HepG2 (cell line): ENCODE results near the gene WIF1. TPM values are rescaled to one million over a fixed set of nuclear protein-coding genes. Genes with fewer than 3 reads are reported as not detected.
A peak's percentile ranks its signal among the peaks of the same experiment; 100 is the strongest.

Experiments used
- CBX1 ChIP-seq: IDR thresholded peaks from one replicate; pipeline ENCODE4 v1.6.1; 2016; ENCODE audit warnings: antibody characterized with exemption, low read depth
- CEBPB ChIP-seq: IDR thresholded peaks from 2 replicates; pipeline ENCODE4 v1.6.1; 2011; ENCODE audit warnings: low read depth, low read length, improper control_type of control experiment, borderline replicate concordance
- HES4 ChIP-seq: sonication (generic); formaldehyde crosslinking; IDR thresholded peaks from 2 replicates; pipeline ENCODE4 v1.9.0; 2021; ENCODE audit warnings: mild to moderate bottlenecking, missing genetic modification reagents, borderline replicate concordance
- HNRNPH1 ChIP-seq: fragments of 200-400 bp; formaldehyde crosslinking; optimal IDR thresholded peaks from 2 replicates; pipeline ENCODE3; 2017; ENCODE audit warnings: mild to moderate bottlenecking, low read depth, low read length
- PHF21A ChIP-seq: sonication (generic); formaldehyde crosslinking; IDR thresholded peaks from 2 replicates; pipeline ENCODE4 v1.5.0; 2020; ENCODE audit warnings: mild to moderate bottlenecking, missing genetic modification reagents
- PLSCR1 ChIP-seq: sonication (generic); formaldehyde crosslinking; IDR thresholded peaks from 2 replicates; pipeline ENCODE4 v1.5.0; 2020; ENCODE audit warnings: missing genetic modification reagents, mild to moderate bottlenecking, borderline replicate concordance
- SNAPC5 ChIP-seq: sonication (generic); formaldehyde crosslinking; IDR thresholded peaks from 2 replicates; pipeline ENCODE4 v1.8.1; 2023; ENCODE audit warnings: mild to moderate bottlenecking, missing genetic modification reagents, borderline replicate concordance
- ZHX2 ChIP-seq, 2 experiments: sonication (generic) in 1 of 2; formaldehyde crosslinking in 1 of 2; IDR thresholded peaks; 2 replicates each; pipeline versions ENCODE4 v1.6.1 to v1.9.0; 2014 to 2022; ENCODE audit warnings: antibody characterized with exemption in 1 of 2, borderline replicate concordance in 1 of 2, inconsistent platforms in 1 of 2, low read depth in 1 of 2, missing genetic modification reagents in 1 of 2
- ZNF282 ChIP-seq: fragments of 450-650 bp; IDR thresholded peaks from 2 replicates; pipeline ENCODE4 v1.6.1; 2018; ENCODE audit not compliant: partially characterized antibody
- ZNF468 ChIP-seq: sonication (generic); formaldehyde crosslinking; IDR thresholded peaks from 2 replicates; pipeline ENCODE4 v1.8.0; 2022; ENCODE audit warnings: mild to moderate bottlenecking, moderate library complexity, missing genetic modification reagents
- polyA plus RNA-seq, 8 experiments: library from polyadenylated mRNA; depleted of rRNA in 3 of 8; stranded (reverse) in 7 of 8; unstranded in 1 of 8; fragments of >200 nt; fragmentation: Illumina TruSeq in 4 of 8; extraction: Trizol in 4 of 8; gene quantifications; 2 replicates each; pipeline versions ENCODE4 v1.2.1 to v1.2.3, GENCODE V29; 2011 to 2016; ENCODE audit warnings: low read depth in 4 of 8, missing spikeins in 1 of 8, mixed read lengths in 1 of 8; ENCODE audit not compliant: insufficient read depth in 1 of 8
- total RNA-seq, 5 experiments: library from RNA; depleted of rRNA; stranded (reverse); fragments of >200 nt; fragmentation: Illumina TruSeq; extraction: Trizol; gene quantifications; 2 replicates each; pipeline ENCODE4 v1.2.3, GENCODE V29; 2016; ENCODE audit warnings: low read depth in 1 of 5
- TF ChIP-seq, protein P1 (sequence below): sonication (generic); formaldehyde crosslinking; IDR thresholded peaks from 2 replicates; pipeline ENCODE4 v1.9.0; 2021; ENCODE audit warnings: missing genetic modification reagents, borderline replicate concordance
- TF ChIP-seq, protein P2 (sequence below): sonication (generic); formaldehyde crosslinking; IDR thresholded peaks from 2 replicates; pipeline ENCODE4 v1.5.1; 2020; ENCODE audit warnings: missing genetic modification reagents, mild to moderate bottlenecking, borderline replicate concordance

WIF1 gene
- total and polyA plus RNA-seq, 2 of the 13 experiments (the other 11 are each of a cell fraction or from before 2014, with no cell fraction given), result not detected

GRCh38 chr12:65169320-65170208 lies 48.5 kb upstream of the WIF1 start, which contains the start of gene LEMD3 (continued):
- TF ChIP-seq ZHX2 (IDR thresholded peaks at IDR 0.05; ENCODE audit: low read depth), result peak; percentile 86
- TF ChIP-seq ZHX2 (CRISPR knock-in tag; IDR thresholded peaks at IDR 0.05; ENCODE audit: borderline replicate concordance), result peak; percentile 99; the same call in 1 of the 2 replicates
- TF ChIP-seq PLSCR1 (CRISPR knock-in tag), result peak; percentile 98; the same call in 1 of the 2 replicates
- peak; percentile 88 for TF ChIP-seq CBX1
- TF ChIP-seq ZNF468 (CRISPR knock-in tag), result peak; percentile 96
- TF ChIP-seq, protein P1, sequence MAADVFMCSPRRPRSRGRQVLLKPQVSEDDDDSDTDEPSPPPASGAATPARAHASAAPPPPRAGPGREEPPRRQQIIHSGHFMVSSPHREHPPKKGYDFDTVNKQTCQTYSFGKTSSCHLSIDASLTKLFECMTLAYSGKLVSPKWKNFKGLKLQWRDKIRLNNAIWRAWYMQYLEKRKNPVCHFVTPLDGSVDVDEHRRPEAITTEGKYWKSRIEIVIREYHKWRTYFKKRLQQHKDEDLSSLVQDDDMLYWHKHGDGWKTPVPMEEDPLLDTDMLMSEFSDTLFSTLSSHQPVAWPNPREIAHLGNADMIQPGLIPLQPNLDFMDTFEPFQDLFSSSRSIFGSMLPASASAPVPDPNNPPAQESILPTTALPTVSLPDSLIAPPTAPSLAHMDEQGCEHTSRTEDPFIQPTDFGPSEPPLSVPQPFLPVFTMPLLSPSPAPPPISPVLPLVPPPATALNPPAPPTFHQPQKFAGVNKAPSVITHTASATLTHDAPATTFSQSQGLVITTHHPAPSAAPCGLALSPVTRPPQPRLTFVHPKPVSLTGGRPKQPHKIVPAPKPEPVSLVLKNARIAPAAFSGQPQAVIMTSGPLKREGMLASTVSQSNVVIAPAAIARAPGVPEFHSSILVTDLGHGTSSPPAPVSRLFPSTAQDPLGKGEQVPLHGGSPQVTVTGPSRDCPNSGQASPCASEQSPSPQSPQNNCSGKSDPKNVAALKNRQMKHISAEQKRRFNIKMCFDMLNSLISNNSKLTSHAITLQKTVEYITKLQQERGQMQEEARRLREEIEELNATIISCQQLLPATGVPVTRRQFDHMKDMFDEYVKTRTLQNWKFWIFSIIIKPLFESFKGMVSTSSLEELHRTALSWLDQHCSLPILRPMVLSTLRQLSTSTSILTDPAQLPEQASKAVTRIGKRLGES, result peak; percentile 97
- no peak for TF ChIP-seq CEBPB
- no peak for TF ChIP-seq HNRNPH1
- TF ChIP-seq PHF21A (CRISPR knock-in tag), result peak; percentile 70
- TF ChIP-seq HES4 (CRISPR knock-in tag), result peak; percentile 100
- TF ChIP-seq ZNF282, result no peak
- TF ChIP-seq SNAPC5, result peak; percentile 98
- TF ChIP-seq, protein P2, sequence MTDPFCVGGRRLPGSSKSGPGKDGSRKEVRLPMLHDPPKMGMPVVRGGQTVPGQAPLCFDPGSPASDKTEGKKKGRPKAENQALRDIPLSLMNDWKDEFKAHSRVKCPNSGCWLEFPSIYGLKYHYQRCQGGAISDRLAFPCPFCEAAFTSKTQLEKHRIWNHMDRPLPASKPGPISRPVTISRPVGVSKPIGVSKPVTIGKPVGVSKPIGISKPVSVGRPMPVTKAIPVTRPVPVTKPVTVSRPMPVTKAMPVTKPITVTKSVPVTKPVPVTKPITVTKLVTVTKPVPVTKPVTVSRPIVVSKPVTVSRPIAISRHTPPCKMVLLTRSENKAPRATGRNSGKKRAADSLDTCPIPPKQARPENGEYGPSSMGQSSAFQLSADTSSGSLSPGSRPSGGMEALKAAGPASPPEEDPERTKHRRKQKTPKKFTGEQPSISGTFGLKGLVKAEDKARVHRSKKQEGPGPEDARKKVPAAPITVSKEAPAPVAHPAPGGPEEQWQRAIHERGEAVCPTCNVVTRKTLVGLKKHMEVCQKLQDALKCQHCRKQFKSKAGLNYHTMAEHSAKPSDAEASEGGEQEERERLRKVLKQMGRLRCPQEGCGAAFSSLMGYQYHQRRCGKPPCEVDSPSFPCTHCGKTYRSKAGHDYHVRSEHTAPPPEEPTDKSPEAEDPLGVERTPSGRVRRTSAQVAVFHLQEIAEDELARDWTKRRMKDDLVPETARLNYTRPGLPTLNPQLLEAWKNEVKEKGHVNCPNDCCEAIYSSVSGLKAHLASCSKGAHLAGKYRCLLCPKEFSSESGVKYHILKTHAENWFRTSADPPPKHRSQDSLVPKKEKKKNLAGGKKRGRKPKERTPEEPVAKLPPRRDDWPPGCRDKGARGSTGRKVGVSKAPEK (CRISPR knock-in tag), result peak; percentile 97
